Mesothelial cell of epicardium (in vitro differentiated cells): ENCODE results near the gene ABCA13. TPM values are rescaled to one million over a fixed set of nuclear protein-coding genes. Genes with fewer than 3 reads are reported as not detected.

Source experiments
- DNase-seq, 2 experiments: peaks; one replicate each; pipeline ENCODE4 v3.0.0; 2021; ENCODE audit warnings: low spot score in 2 of 2; ENCODE audit not compliant: unreplicated experiment in 2 of 2
- H3K27ac Mint-ChIP-seq: 2 replicates; pipeline ENCODE4 v1.8.0; 2021; ENCODE audit warnings: mixed read lengths
- H3K27me3 Mint-ChIP-seq: 2 replicates; pipeline ENCODE4 v1.8.0; 2021; ENCODE audit warnings: low read depth, mixed read lengths
- H3K36me3 Mint-ChIP-seq: 2 replicates; pipeline ENCODE4 v1.8.0; 2021; ENCODE audit warnings: mixed read lengths
- H3K4me1 Mint-ChIP-seq: 2 replicates; pipeline ENCODE4 v1.8.0; 2021; ENCODE audit warnings: mixed read lengths
- H3K4me3 Mint-ChIP-seq: 2 replicates; pipeline ENCODE4 v1.8.0; 2021; ENCODE audit warnings: mild to moderate bottlenecking, moderate library complexity, mixed read lengths
- H3K9me3 Mint-ChIP-seq: 2 replicates; pipeline ENCODE4 v1.8.0; 2021; ENCODE audit warnings: mixed read lengths
- CTCF ChIP-seq: fragments of 200-600 bp; sonication (generic); IDR thresholded peaks from one replicate; pipeline ENCODE4 v1.5.0; 2021; ENCODE audit warnings: antibody characterized with exemption; ENCODE audit not compliant: unreplicated experiment
- total RNA-seq: library from RNA; stranded (reverse); gene quantifications from 3 replicates; pipeline ENCODE4 v1.2.1, GENCODE V29; 2021

Gene ABCA13
- total RNA-seq, 1 donor from 2014 or later = 0.29 TPM

- Mint-ChIP-seq H3K27me3 (peaks cover 3% of the 10 kb centered on the region), H3K4me1 (peaks cover 3% of the 10 kb centered on the region), H3K36me3 (no peaks in the 10 kb centered on the region), H3K4me3 (no peak overlapping the region), H3K9me3 (peaks cover 4% of the 10 kb centered on the region), H3K27ac (no peak overlapping the region)
- no peak for DNase-seq
- TF ChIP-seq CTCF = no peak
Observed at GRCh38 chr7:48660306-48660870, 489.1 kb downstream of the ABCA13 start.

- Mint-ChIP-seq H3K4me1 (peaks cover 3% of the 10 kb centered on the region), H3K9me3 (peaks cover 8% of the 10 kb centered on the region), H3K27ac (no peak overlapping the region), H3K36me3 (no peaks in the 10 kb centered on the region), H3K27me3 (peaks cover 1% of the 10 kb centered on the region), H3K4me3 (no peak overlapping the region)
- TF ChIP-seq CTCF = no peak
- DNase-seq = no peak
Observed at GRCh38 chr7:48664241-48664640, 493.0 kb downstream of the ABCA13 start.

GRCh38 chr7:48665353-48666135 lies 494.3 kb downstream of the ABCA13 start:
- H3K27me3 Mint-ChIP-seq = peaks cover 1% of the 10 kb centered on the region
- DNase-seq = no peak
- no peaks in the 10 kb centered on the region for H3K36me3 Mint-ChIP-seq
- peaks cover 12% of the 10 kb centered on the region for H3K9me3 Mint-ChIP-seq
- H3K4me3 Mint-ChIP-seq = no peak overlapping the region
- H3K27ac Mint-ChIP-seq = no peak overlapping the region
- no peak for TF ChIP-seq CTCF
- peaks cover 3% of the 10 kb centered on the region for H3K4me1 Mint-ChIP-seq

- TF ChIP-seq CTCF = no peak
- H3K4me1 Mint-ChIP-seq = peaks cover 3% of the 10 kb centered on the region
- peaks cover 16% of the 10 kb centered on the region for H3K9me3 Mint-ChIP-seq
- no peak overlapping the region for H3K4me3 Mint-ChIP-seq
- H3K36me3 Mint-ChIP-seq = no peaks in the 10 kb centered on the region
- no peak overlapping the region for H3K27ac Mint-ChIP-seq
- peaks cover 1% of the 10 kb centered on the region for H3K27me3 Mint-ChIP-seq
- DNase-seq = no peak
Observed at GRCh38 chr7:48667407-48667806, 496.1 kb downstream of the ABCA13 start.

GRCh38 chr7:48671656-48672055 lies 500.4 kb downstream of the ABCA13 start:
- Mint-ChIP-seq H3K9me3 (peaks cover 34% of the 10 kb centered on the region), H3K36me3 (no peaks in the 10 kb centered on the region), H3K27me3 (peaks cover 5% of the 10 kb centered on the region), H3K4me1 (no peaks in the 10 kb centered on the region), H3K27ac (no peak overlapping the region), H3K4me3 (no peak overlapping the region)
- DNase-seq = no peak
- TF ChIP-seq CTCF = no peak
